ENCODE data around the gene ZNF236.

DNA sequence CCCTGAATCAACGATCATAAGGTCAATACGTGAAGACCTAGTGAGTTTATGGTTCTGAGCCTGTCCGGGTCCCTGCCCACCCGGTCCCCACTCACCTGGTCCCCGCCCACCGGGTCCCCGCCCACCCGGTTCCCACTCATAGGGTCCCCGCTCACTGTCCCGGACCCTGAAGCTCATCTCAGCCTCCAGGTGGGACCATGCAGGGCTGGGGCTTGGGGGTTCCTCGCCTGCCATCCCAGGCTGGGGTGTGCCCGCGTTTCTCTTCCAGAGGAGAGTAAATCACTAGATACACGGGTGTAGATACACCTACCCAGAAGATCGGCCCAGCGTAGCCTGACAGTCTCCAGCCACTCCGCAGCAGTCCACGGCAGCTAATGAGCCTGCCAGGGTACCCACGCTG is 178.7 kb downstream of the ZNF236 start:
- TF ChIP-seq, protein P1, sequence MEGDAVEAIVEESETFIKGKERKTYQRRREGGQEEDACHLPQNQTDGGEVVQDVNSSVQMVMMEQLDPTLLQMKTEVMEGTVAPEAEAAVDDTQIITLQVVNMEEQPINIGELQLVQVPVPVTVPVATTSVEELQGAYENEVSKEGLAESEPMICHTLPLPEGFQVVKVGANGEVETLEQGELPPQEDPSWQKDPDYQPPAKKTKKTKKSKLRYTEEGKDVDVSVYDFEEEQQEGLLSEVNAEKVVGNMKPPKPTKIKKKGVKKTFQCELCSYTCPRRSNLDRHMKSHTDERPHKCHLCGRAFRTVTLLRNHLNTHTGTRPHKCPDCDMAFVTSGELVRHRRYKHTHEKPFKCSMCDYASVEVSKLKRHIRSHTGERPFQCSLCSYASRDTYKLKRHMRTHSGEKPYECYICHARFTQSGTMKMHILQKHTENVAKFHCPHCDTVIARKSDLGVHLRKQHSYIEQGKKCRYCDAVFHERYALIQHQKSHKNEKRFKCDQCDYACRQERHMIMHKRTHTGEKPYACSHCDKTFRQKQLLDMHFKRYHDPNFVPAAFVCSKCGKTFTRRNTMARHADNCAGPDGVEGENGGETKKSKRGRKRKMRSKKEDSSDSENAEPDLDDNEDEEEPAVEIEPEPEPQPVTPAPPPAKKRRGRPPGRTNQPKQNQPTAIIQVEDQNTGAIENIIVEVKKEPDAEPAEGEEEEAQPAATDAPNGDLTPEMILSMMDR (IDR thresholded peaks at IDR 0.05): no peak
- TF ChIP-seq EP300 (IDR thresholded peaks at IDR 0.05) (no peak), POLR2A (IDR thresholded peaks at IDR 0.05) (no peak), POLR2AphosphoS5 (IDR thresholded peaks at IDR 0.05) (no peak)

All from suprapubic skin (tissue), 4 donors.